ENCODE data around the gene FKBP2.

Gene FKBP2

GRCh38 chr11:64232967-64233315 is 8.0 kb upstream of the FKBP2 start:
- H3K27me3 ChIP-seq (ENCODE audit: insufficient read depth, low read length) = no peaks in the 10 kb centered on the region
- no peak overlapping the region for H2AK5ac ChIP-seq (ENCODE audit: low read length)
- no peak overlapping the region for H2BK5ac ChIP-seq (ENCODE audit: low read depth, low read length, poor library complexity)
- no peak overlapping the region for H4K8ac ChIP-seq (ENCODE audit: low read depth, low read length)
- H3K18ac ChIP-seq (ENCODE audit: low read length) = no peak overlapping the region
- H3K27ac ChIP-seq (ENCODE audit: low read depth, low read length) = no peak overlapping the region
- no peak overlapping the region for H3K4ac ChIP-seq (ENCODE audit: low read depth, low read length)
- H3K4me2 ChIP-seq (ENCODE audit: low read length) = no peak overlapping the region
- peaks cover 9 to 14% of the 10 kb centered on the region in 2 experiments for H3K36me3 ChIP-seq (ENCODE audit: control insufficient read depth in 1 of 2, insufficient read depth in 2 of 2, low read length in 2 of 2)
- peaks cover 11% of the 10 kb centered on the region for H3K79me1 ChIP-seq (ENCODE audit: low read length)
- H2AFZ ChIP-seq (ENCODE audit: insufficient read depth, low read length, poor library complexity) = no peak overlapping the region
- no peak overlapping the region for H4K12ac ChIP-seq (ENCODE audit: low read depth, low read length)
- H3K9ac ChIP-seq (ENCODE audit: low read length) = no peak overlapping the region
- H2BK12ac ChIP-seq (ENCODE audit: low read length) = no peak overlapping the region
- peaks cover 10% of the 10 kb centered on the region for H3K79me2 ChIP-seq (ENCODE audit: control insufficient read depth, insufficient read depth, low read length, poor library complexity)
- no peak overlapping the region for H3K14ac ChIP-seq (ENCODE audit: low read length)
- DNase-seq = no peak
- peaks cover 4 to 7% of the 10 kb centered on the region in 2 experiments for H3K4me1 ChIP-seq (ENCODE audit: control insufficient read depth in 1 of 2, insufficient read depth in 2 of 2, low read length in 2 of 2)
- WGBS (ENCODE audit: extremely low coverage, insufficient coverage, insufficient read length) = no CpG with 5 or more reads among the region's 8 CpGs
- H3K23ac ChIP-seq (ENCODE audit: low read length) = no peak overlapping the region
- no peak overlapping the region for H3K4me3 ChIP-seq (ENCODE audit: low read depth, low read length)
- H4K91ac ChIP-seq (ENCODE audit: low read depth, low read length) = no peak overlapping the region
- no peaks in the 10 kb centered on the region for H3K9me3 ChIP-seq (ENCODE audit: insufficient read depth, low read depth, low read length)
- H2BK120ac ChIP-seq (ENCODE audit: insufficient read depth, low read length, poor library complexity) = no peak overlapping the region

- Histone ChIP-seq H3K4me1 (ENCODE audit: control insufficient read depth in 1 of 2, insufficient read depth in 2 of 2, low read length in 2 of 2) (peaks cover 4 to 7% of the 10 kb centered on the region in 2 experiments), H2BK120ac (ENCODE audit: insufficient read depth, low read length, poor library complexity) (peak within 1 kb of the TSS; percentile 27), H3K4me3 (ENCODE audit: low read depth, low read length) (peak within 1 kb of the TSS; percentile 81), H3K27ac (ENCODE audit: low read depth, low read length) (peak within 1 kb of the TSS; percentile 33), H2BK5ac (ENCODE audit: low read depth, low read length, poor library complexity) (peak within 1 kb of the TSS; percentile 33), H3K79me2 (ENCODE audit: control insufficient read depth, insufficient read depth, low read length, poor library complexity) (peaks cover 10% of the 10 kb centered on the region), H3K36me3 (ENCODE audit: control insufficient read depth in 1 of 2, insufficient read depth in 2 of 2, low read length in 2 of 2) (peaks cover 19 to 25% of the 10 kb centered on the region in 2 experiments), H2BK12ac (ENCODE audit: low read length) (no peak within 1 kb of the TSS), H3K79me1 (ENCODE audit: low read length) (peaks cover 11% of the 10 kb centered on the region), H3K23ac (ENCODE audit: low read length) (no peak within 1 kb of the TSS), H2AK5ac (ENCODE audit: low read length) (peak within 1 kb of the TSS; percentile 52), H3K14ac (ENCODE audit: low read length) (peak within 1 kb of the TSS; percentile 81), H3K4me2 (ENCODE audit: low read length) (peak within 1 kb of the TSS; percentile 79), H2AFZ (ENCODE audit: insufficient read depth, low read length, poor library complexity) (peak within 1 kb of the TSS; percentile 62), H3K9me3 (ENCODE audit: insufficient read depth, low read depth, low read length) (no peaks in the 10 kb centered on the region), H4K12ac (ENCODE audit: low read depth, low read length) (peak within 1 kb of the TSS; percentile 60), H3K27me3 (ENCODE audit: insufficient read depth, low read length) (no peaks in the 10 kb centered on the region), H4K8ac (ENCODE audit: low read depth, low read length) (peak within 1 kb of the TSS; percentile 72), H3K18ac (ENCODE audit: low read length) (peak within 1 kb of the TSS; percentile 73), H4K91ac (ENCODE audit: low read depth, low read length) (peak within 1 kb of the TSS; percentile 85), H3K4ac (ENCODE audit: low read depth, low read length) (peak within 1 kb of the TSS; percentile 53), H3K9ac (ENCODE audit: low read length) (peak within 1 kb of the TSS; percentile 35)
- WGBS (ENCODE audit: extremely low coverage, insufficient coverage, insufficient read length) = no CpG with 5 or more reads among the region's 62 CpGs
- peak in 1 of 2 donors; percentile 64 for DNase-seq
Observed at GRCh38 chr11:64233913-64234586, 6.8 kb upstream of the FKBP2 start, which contains the start of gene VEGFB. Gene VEGFB (plus strand): TSS chr11:64234584. CDS start chr11:64234834, 250 bp downstream.

GRCh38 chr11:64234647-64235379 is 6.1 kb upstream of the FKBP2 start:
- Histone ChIP-seq H4K91ac (ENCODE audit: low read depth, low read length) (peak overlapping the region; percentile 85), H3K9me3 (ENCODE audit: insufficient read depth, low read depth, low read length) (no peaks in the 10 kb centered on the region), H3K4me2 (ENCODE audit: low read length) (peak overlapping the region; percentile 79), H3K36me3 (ENCODE audit: control insufficient read depth in 1 of 2, insufficient read depth in 2 of 2, low read length in 2 of 2) (peaks cover 20 to 26% of the 10 kb centered on the region in 2 experiments), H3K79me2 (ENCODE audit: control insufficient read depth, insufficient read depth, low read length, poor library complexity) (peaks cover 10% of the 10 kb centered on the region), H3K4ac (ENCODE audit: low read depth, low read length) (peak overlapping the region; percentile 53), H2BK120ac (ENCODE audit: insufficient read depth, low read length, poor library complexity) (peak overlapping the region; percentile 27), H3K4me1 (ENCODE audit: control insufficient read depth in 1 of 2, insufficient read depth in 2 of 2, low read length in 2 of 2) (peaks cover 3 to 10% of the 10 kb centered on the region in 2 experiments), H2AK5ac (ENCODE audit: low read length) (peak overlapping the region; percentile 13), H2AFZ (ENCODE audit: insufficient read depth, low read length, poor library complexity) (peak overlapping the region; percentile 62), H3K18ac (ENCODE audit: low read length) (peak overlapping the region; percentile 68), H3K9ac (ENCODE audit: low read length) (no peak overlapping the region), H3K14ac (ENCODE audit: low read length) (peak overlapping the region; percentile 81), H3K27ac (ENCODE audit: low read depth, low read length) (peak overlapping the region; percentile 33), H4K12ac (ENCODE audit: low read depth, low read length) (peak overlapping the region; percentile 28), H2BK5ac (ENCODE audit: low read depth, low read length, poor library complexity) (peak overlapping the region; percentile 33), H2BK12ac (ENCODE audit: low read length) (no peak overlapping the region), H3K27me3 (ENCODE audit: insufficient read depth, low read length) (no peaks in the 10 kb centered on the region), H4K8ac (ENCODE audit: low read depth, low read length) (peak overlapping the region; percentile 72), H3K23ac (ENCODE audit: low read length) (no peak overlapping the region), H3K4me3 (ENCODE audit: low read depth, low read length) (peak overlapping the region; percentile 81), H3K79me1 (ENCODE audit: low read length) (peaks cover 11% of the 10 kb centered on the region)
- DNase-seq = peak in 1 of 2 donors; percentile 74
- WGBS (ENCODE audit: extremely low coverage, insufficient coverage, insufficient read length) = no CpG with 5 or more reads among the region's 80 CpGs

- H3K4me1 ChIP-seq (ENCODE audit: control insufficient read depth in 1 of 2, insufficient read depth in 2 of 2, low read length in 2 of 2) = peaks cover 8 to 18% of the 10 kb centered on the region in 2 experiments
- H3K4ac ChIP-seq (ENCODE audit: low read depth, low read length) = no peak overlapping the region
Observed at GRCh38 chr11:64235437-64236161, 5.3 kb upstream of the FKBP2 start.

More at GRCh38 chr11:64235437-64236161, 5.3 kb upstream of the FKBP2 start:
- Histone ChIP-seq H2BK12ac (ENCODE audit: low read length) (no peak overlapping the region), H3K9ac (ENCODE audit: low read length) (no peak overlapping the region), H2BK5ac (ENCODE audit: low read depth, low read length, poor library complexity) (no peak overlapping the region), H4K91ac (ENCODE audit: low read depth, low read length) (peak overlapping the region; percentile 85), H3K27ac (ENCODE audit: low read depth, low read length) (no peak overlapping the region), H3K23ac (ENCODE audit: low read length) (no peak overlapping the region), H3K4me2 (ENCODE audit: low read length) (peak overlapping the region; percentile 79), H4K8ac (ENCODE audit: low read depth, low read length) (no peak overlapping the region), H3K14ac (ENCODE audit: low read length) (peak overlapping the region; percentile 24), H2AFZ (ENCODE audit: insufficient read depth, low read length, poor library complexity) (peak overlapping the region; percentile 5), H2AK5ac (ENCODE audit: low read length) (no peak overlapping the region), H3K79me1 (ENCODE audit: low read length) (peaks cover 13% of the 10 kb centered on the region), H3K36me3 (ENCODE audit: control insufficient read depth in 1 of 2, insufficient read depth in 2 of 2, low read length in 2 of 2) (peaks cover 20 to 26% of the 10 kb centered on the region in 2 experiments), H2BK120ac (ENCODE audit: insufficient read depth, low read length, poor library complexity) (no peak overlapping the region), H3K18ac (ENCODE audit: low read length) (peak overlapping the region; percentile 45), H3K79me2 (ENCODE audit: control insufficient read depth, insufficient read depth, low read length, poor library complexity) (peaks cover 9% of the 10 kb centered on the region), H3K4me3 (ENCODE audit: low read depth, low read length) (no peak overlapping the region), H4K12ac (ENCODE audit: low read depth, low read length) (peak overlapping the region; percentile 28), H3K27me3 (ENCODE audit: insufficient read depth, low read length) (no peaks in the 10 kb centered on the region), H3K9me3 (ENCODE audit: insufficient read depth, low read depth, low read length) (no peaks in the 10 kb centered on the region)
- DNase-seq = no peak
- no CpG with 5 or more reads among the region's 12 CpGs for WGBS (ENCODE audit: extremely low coverage, insufficient coverage, insufficient read length)

All from trophoblast cell (in vitro differentiated cells and primary cell).